ENCODE measurements around the gene TM4SF5.

Gene TM4SF5

GRCh38 chr17:4777969-4778760 lies 6.5 kb downstream of the TM4SF5 start:
- H3K9me3 ChIP-seq (ENCODE audit: control insufficient read depth in 2 of 2, low read length in 2 of 2), result no peaks in the 10 kb centered on the region
- H3K4me3 ChIP-seq (ENCODE audit: low read length in 2 of 2), result no peak overlapping the region
- H3K27me3 ChIP-seq (ENCODE audit: control insufficient read depth in 1 of 2, insufficient read depth in 2 of 2, low read length in 2 of 2), result peaks cover 15 to 17% of the 10 kb centered on the region in 2 donors
- H3K27ac ChIP-seq (ENCODE audit: low read length), result no peak overlapping the region
- H3K4me1 ChIP-seq (ENCODE audit: control insufficient read depth, insufficient read depth, low read length), result no peaks in the 10 kb centered on the region
- no peak overlapping the region for H3K9ac ChIP-seq (ENCODE audit: low read length in 2 of 2)
- H3K36me3 ChIP-seq (ENCODE audit: control insufficient read depth in 2 of 2, insufficient read depth in 2 of 2, low read length in 2 of 2), result no peaks in the 10 kb centered on the region

- H3K9me3 ChIP-seq (ENCODE audit: control insufficient read depth in 2 of 2, low read length in 2 of 2), result no peaks in the 10 kb centered on the region
- peaks cover 23% of the 10 kb centered on the region in 2 donors for H3K27me3 ChIP-seq (ENCODE audit: control insufficient read depth in 1 of 2, insufficient read depth in 2 of 2, low read length in 2 of 2)
- no peak overlapping the region for H3K9ac ChIP-seq (ENCODE audit: low read length in 2 of 2)
- H3K27ac ChIP-seq (ENCODE audit: low read length), result no peak overlapping the region
- H3K36me3 ChIP-seq (ENCODE audit: control insufficient read depth in 2 of 2, insufficient read depth in 2 of 2, low read length in 2 of 2), result no peaks in the 10 kb centered on the region
- peaks cover 5% of the 10 kb centered on the region for H3K4me1 ChIP-seq (ENCODE audit: control insufficient read depth, insufficient read depth, low read length)
- H3K4me3 ChIP-seq (ENCODE audit: low read length in 2 of 2), result no peak overlapping the region
Observed at GRCh38 chr17:4780325-4780955, 8.8 kb downstream of the TM4SF5 start.

DNA sequence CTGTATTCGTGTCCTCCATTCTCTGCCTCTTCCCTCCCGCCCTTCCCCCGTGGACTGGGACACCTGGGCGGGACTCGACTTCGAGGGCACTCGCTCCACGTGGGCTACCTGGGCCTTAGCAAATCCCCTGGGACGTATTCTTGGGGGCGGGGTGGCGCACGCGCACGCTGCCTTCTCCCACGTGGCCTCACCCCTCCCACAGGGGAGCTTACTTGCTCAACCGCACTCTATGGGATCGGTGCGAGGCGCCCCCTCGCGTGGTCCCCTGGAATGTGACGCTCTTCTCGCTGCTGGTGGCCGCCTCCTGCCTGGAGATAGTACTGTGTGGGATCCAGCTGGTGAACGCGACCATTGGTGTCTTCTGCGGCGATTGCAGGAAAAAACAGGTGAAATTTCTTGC lies 11.0 kb downstream of the TM4SF5 start:
- no peak overlapping the region for H3K4me3 ChIP-seq (ENCODE audit: low read length in 2 of 2)
- peaks cover 27 to 28% of the 10 kb centered on the region in 2 donors for H3K27me3 ChIP-seq (ENCODE audit: control insufficient read depth in 1 of 2, insufficient read depth in 2 of 2, low read length in 2 of 2)
- peaks cover 19% of the 10 kb centered on the region for H3K4me1 ChIP-seq (ENCODE audit: control insufficient read depth, insufficient read depth, low read length)
- H3K9ac ChIP-seq (ENCODE audit: low read length in 2 of 2), result no peak overlapping the region
- no peaks in the 10 kb centered on the region for H3K36me3 ChIP-seq (ENCODE audit: control insufficient read depth in 2 of 2, insufficient read depth in 2 of 2, low read length in 2 of 2)
- no peak overlapping the region for H3K27ac ChIP-seq (ENCODE audit: low read length)
- no peaks in the 10 kb centered on the region for H3K9me3 ChIP-seq (ENCODE audit: control insufficient read depth in 2 of 2, low read length in 2 of 2)

DNA sequence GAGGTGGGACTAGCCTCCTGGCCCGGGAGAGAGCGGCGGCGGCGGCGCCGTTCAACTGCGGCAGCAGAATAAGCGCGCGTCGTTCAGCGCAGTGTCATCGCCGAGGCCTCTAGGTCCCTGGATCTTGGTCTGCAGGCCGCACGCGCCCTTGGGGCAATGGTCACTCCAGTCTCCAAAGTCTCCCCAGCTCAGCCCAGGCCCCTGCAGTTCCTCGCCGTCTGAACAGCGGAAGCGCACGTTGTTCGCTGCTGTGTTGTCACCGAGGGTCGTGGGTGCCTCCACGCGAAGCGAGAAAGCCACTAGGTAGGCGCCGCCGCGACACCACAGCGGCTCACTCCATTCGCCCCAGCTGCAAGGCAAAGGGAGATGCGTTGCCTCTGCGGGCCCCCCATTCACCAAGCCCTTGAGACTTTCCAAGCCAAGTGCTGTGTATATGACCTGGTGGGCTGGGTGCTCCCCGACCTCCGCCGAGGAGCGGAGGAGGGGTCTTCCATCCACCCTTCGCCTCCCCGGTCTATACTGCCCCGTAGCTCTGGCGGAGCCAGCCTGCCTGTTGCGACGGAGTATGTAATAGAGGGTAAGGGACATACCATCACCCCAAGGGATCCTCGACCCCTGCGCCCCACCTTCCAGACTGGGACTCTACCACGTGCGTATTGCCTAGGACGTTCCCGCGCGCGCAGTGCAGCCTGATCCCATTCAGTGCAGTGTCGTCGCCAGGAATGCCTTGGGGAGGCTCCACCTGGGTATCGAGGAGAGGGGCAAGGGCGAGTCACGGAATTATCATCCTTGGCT lies 13.8 kb downstream of the TM4SF5 start:
- H3K9me3 ChIP-seq (ENCODE audit: control insufficient read depth in 2 of 2, low read length in 2 of 2), result no peaks in the 10 kb centered on the region
- H3K27me3 ChIP-seq (ENCODE audit: control insufficient read depth in 1 of 2, insufficient read depth in 2 of 2, low read length in 2 of 2), result peaks cover 20 to 25% of the 10 kb centered on the region in 2 donors
- H3K4me3 ChIP-seq (ENCODE audit: low read length in 2 of 2), result peak overlapping the region; percentile 68 to 75
- peaks cover 32% of the 10 kb centered on the region for H3K4me1 ChIP-seq (ENCODE audit: control insufficient read depth, insufficient read depth, low read length)
- no peaks in the 10 kb centered on the region for H3K36me3 ChIP-seq (ENCODE audit: control insufficient read depth in 2 of 2, insufficient read depth in 2 of 2, low read length in 2 of 2)
- H3K9ac ChIP-seq (ENCODE audit: low read length in 2 of 2), result peak overlapping the region; percentile 21 to 24
- no peak overlapping the region for H3K27ac ChIP-seq (ENCODE audit: low read length)

DNA sequence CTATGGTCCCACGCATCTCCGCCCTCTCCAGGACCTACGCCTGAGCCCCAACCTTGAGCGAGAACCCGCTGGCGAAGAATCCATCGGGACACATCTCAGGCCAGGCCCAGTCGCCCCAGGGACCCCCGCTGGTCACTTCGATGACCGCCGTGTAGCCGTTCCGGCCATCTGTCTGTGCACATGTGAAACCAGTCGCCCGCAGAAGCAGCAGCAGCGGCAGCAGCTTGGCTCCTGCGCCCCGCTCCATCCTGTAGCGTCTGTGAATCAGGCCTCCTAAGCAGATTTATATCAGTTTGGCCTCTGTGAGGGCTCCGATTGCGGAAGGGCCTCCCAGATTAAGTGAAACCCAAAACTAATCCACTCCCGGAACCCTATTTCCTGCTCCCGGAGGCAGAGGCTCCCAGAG lies 14.4 kb downstream of the TM4SF5 start, which contains the start of gene VMO1:
VMO1 (minus strand) TSS at position 259 of the 406 bp plus-strand sequence; CDS start at position 247, 12 bp downstream.
- peak within 1 kb of the TSS; percentile 24 to 36 for H3K9ac ChIP-seq (ENCODE audit: low read length in 2 of 2)
- H3K4me3 ChIP-seq (ENCODE audit: low read length in 2 of 2), result peak within 1 kb of the TSS; percentile 68 to 75
- no peaks in the 10 kb centered on the region for H3K9me3 ChIP-seq (ENCODE audit: control insufficient read depth in 2 of 2, low read length in 2 of 2)
- no peaks in the 10 kb centered on the region for H3K36me3 ChIP-seq (ENCODE audit: control insufficient read depth in 2 of 2, insufficient read depth in 2 of 2, low read length in 2 of 2)
- peaks cover 17 to 22% of the 10 kb centered on the region in 2 donors for H3K27me3 ChIP-seq (ENCODE audit: control insufficient read depth in 1 of 2, insufficient read depth in 2 of 2, low read length in 2 of 2)
- H3K4me1 ChIP-seq (ENCODE audit: control insufficient read depth, insufficient read depth, low read length), result peaks cover 35% of the 10 kb centered on the region
- no peak within 1 kb of the TSS for H3K27ac ChIP-seq (ENCODE audit: low read length)

DNA sequence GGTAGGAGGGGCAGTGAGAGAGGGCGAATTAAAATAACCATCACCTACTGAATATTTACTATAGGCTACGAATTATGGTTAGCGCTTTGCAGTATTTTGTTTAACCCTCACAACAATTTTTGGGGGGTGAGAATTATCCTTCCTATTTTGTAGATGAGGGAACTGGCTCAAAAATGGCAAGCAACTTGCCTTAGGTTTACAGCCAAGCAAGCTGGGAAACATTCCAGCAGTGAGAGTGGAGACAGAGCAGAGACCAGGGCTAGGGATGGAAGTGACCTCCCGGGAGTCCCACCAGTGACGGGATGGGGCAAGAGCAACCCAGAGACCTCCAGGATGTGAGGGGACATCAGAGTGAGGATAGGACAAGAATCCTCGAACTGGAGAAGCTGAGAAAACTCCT lies 14.8 kb downstream of the TM4SF5 start:
- Histone ChIP-seq H3K27me3 (ENCODE audit: control insufficient read depth in 1 of 2, insufficient read depth in 2 of 2, low read length in 2 of 2) (peaks cover 17 to 22% of the 10 kb centered on the region in 2 donors), H3K4me3 (ENCODE audit: low read length in 2 of 2) (peak overlapping the region; percentile 68 to 75), H3K9ac (ENCODE audit: low read length in 2 of 2) (peak overlapping the region; percentile 18 to 36), H3K36me3 (ENCODE audit: control insufficient read depth in 2 of 2, insufficient read depth in 2 of 2, low read length in 2 of 2) (no peaks in the 10 kb centered on the region), H3K9me3 (ENCODE audit: control insufficient read depth in 2 of 2, low read length in 2 of 2) (no peaks in the 10 kb centered on the region), H3K27ac (ENCODE audit: low read length) (no peak overlapping the region), H3K4me1 (ENCODE audit: control insufficient read depth, insufficient read depth, low read length) (peaks cover 35% of the 10 kb centered on the region)

- H3K27me3 ChIP-seq (ENCODE audit: control insufficient read depth in 1 of 2, insufficient read depth in 2 of 2, low read length in 2 of 2), result peaks cover 10 to 13% of the 10 kb centered on the region in 2 donors
- H3K27ac ChIP-seq (ENCODE audit: low read length), result no peak overlapping the region
- H3K4me1 ChIP-seq (ENCODE audit: control insufficient read depth, insufficient read depth, low read length), result peaks cover 35% of the 10 kb centered on the region
- H3K36me3 ChIP-seq (ENCODE audit: control insufficient read depth in 2 of 2, insufficient read depth in 2 of 2, low read length in 2 of 2), result no peaks in the 10 kb centered on the region
- peak overlapping the region in 1 of 2 donors; percentile 21 for H3K9ac ChIP-seq (ENCODE audit: low read length in 2 of 2)
- H3K9me3 ChIP-seq (ENCODE audit: control insufficient read depth in 2 of 2, low read length in 2 of 2), result no peaks in the 10 kb centered on the region
- peak overlapping the region in 1 of 2 donors; percentile 86 for H3K4me3 ChIP-seq (ENCODE audit: low read length in 2 of 2)
Observed at GRCh38 chr17:4788159-4788806, 16.6 kb downstream of the TM4SF5 start.

DNA sequence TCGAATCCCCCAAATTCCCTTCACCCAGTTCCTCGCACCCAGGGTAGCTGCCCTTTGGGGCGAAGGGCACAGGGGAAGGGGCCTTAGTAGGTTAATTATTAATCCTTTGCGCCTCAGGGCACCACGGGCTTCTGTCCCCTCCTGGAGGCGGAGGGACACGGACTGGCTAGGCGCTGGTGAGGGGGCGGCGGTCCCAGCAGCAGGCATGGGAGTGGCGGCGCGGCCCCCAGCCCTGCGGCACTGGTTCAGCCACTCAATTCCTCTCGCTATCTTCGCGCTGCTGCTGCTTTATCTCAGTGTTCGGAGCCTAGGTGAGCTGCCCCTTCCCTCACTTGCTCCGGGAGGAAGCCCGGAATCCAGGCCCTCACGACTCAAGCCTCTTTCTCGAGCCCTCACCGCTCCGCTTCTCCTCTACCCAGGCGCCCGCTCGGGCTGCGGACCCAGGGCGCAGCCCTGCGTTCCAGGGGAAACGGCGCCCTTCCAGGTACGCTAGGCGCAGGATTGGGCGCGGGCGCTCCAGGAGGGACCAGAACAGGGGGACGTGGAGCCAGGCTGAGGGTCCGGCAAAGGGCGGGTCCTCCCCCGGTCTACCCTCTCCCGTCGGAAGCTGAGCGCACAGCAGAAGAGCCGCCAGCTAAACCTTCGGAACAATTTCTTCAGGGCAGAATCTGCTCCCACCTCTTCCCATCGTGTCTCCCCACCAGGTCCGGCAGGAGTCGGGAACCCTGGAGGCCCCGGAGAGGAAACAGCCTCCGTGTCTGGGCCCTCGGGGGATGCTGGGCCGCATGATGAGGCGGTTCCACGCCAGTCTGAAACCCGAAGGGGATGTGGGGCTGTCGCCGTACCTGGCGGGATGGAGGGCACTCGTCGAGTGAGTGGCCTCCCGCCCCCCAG lies 17.4 kb downstream of the TM4SF5 start, which contains the start of gene GLTPD2:
GLTPD2 (plus strand) TSS at position 158 of the 894 bp plus-strand sequence; CDS start at position 206, 48 bp downstream.
- Histone ChIP-seq H3K27me3 (ENCODE audit: control insufficient read depth in 1 of 2, insufficient read depth in 2 of 2, low read length in 2 of 2) (peaks cover 7 to 10% of the 10 kb centered on the region in 2 donors), H3K9me3 (ENCODE audit: control insufficient read depth in 2 of 2, low read length in 2 of 2) (no peaks in the 10 kb centered on the region), H3K4me3 (ENCODE audit: low read length in 2 of 2) (peak within 1 kb of the TSS; percentile 77 to 86), H3K4me1 (ENCODE audit: control insufficient read depth, insufficient read depth, low read length) (peaks cover 35% of the 10 kb centered on the region), H3K27ac (ENCODE audit: low read length) (peak within 1 kb of the TSS; percentile 84), H3K36me3 (ENCODE audit: control insufficient read depth in 2 of 2, insufficient read depth in 2 of 2, low read length in 2 of 2) (no peaks in the 10 kb centered on the region), H3K9ac (ENCODE audit: low read length in 2 of 2) (peak within 1 kb of the TSS; percentile 85 to 87)

- peaks cover 35% of the 10 kb centered on the region for H3K4me1 ChIP-seq (ENCODE audit: control insufficient read depth, insufficient read depth, low read length)
- H3K9me3 ChIP-seq (ENCODE audit: control insufficient read depth in 2 of 2, low read length in 2 of 2), result no peaks in the 10 kb centered on the region
- H3K27ac ChIP-seq (ENCODE audit: low read length), result peak overlapping the region; percentile 84
- peaks cover 5 to 7% of the 10 kb centered on the region in 2 donors for H3K27me3 ChIP-seq (ENCODE audit: control insufficient read depth in 1 of 2, insufficient read depth in 2 of 2, low read length in 2 of 2)
- H3K36me3 ChIP-seq (ENCODE audit: control insufficient read depth in 2 of 2, insufficient read depth in 2 of 2, low read length in 2 of 2), result no peaks in the 10 kb centered on the region
- H3K9ac ChIP-seq (ENCODE audit: low read length in 2 of 2), result peak overlapping the region; percentile 85 to 87
- H3K4me3 ChIP-seq (ENCODE audit: low read length in 2 of 2), result peak overlapping the region; percentile 77 to 86
Observed at GRCh38 chr17:4789701-4789950, 17.9 kb downstream of the TM4SF5 start.
